ENCODE results near the gene ZNF585A. TPM values are rescaled to one million over a fixed set of nuclear protein-coding genes. Genes with fewer than 3 reads are reported as not detected.
A peak's percentile ranks its signal among the peaks of the same experiment; 100 is the strongest.
"Not testable (repeated sequence)": the region's sequence is repeated elsewhere in the genome, so short reads cannot be mapped to it uniquely, and the experiment has no call there.

The ZNF585A gene
- total RNA-seq, 2 donors from 2014 or later = 0.99 to 9.9 TPM

DNA sequence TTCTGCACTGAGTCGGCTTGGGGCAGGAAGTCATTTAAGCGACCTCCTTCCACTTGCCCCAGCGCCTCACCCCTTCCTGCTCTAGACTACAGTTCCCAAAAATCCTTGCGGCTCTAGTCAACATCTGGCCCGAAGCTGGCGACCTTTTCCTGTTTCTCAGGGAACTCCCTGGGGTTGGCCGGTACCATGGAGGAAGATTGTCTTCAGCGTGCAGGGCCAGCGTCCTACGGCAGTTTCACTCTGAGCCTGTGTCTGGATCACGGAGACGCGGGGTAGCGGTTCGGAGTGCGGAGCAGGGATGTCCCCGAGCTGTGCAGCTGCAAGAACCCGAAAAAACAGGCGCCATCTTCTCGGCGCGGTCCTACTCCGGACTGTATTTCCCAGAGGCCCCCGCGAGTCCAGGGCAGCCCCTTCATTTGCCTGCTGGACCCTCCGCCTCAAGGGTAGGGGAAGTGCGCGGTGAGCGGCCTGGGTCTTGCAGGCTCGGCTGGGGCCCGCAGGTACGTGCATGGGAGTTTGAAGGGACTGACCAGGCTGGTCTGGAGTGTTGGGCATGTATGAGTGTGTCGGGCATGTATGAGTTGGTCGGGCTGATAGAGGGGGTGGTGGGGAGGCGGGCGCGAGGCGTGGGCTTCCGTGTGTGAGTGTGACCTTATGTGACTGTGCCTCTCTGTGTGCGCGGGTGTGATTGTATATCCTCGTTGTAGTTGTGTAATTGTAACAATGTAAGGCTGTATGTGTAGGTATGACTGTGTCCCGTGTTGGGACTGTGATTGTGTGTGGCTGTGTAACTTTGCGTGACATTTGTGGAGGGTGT, 45.5 kb upstream of the ZNF585A start, which contains the start of gene ZNF383:
Gene ZNF383 (plus strand): TSS at position 440 of the 817 bp plus-strand sequence. CDS start 12,240 bp downstream, outside the sequence.
- no peaks in the 10 kb centered on the region for H3K36me3 ChIP-seq (replicated peaks in 1 of 2; ENCODE audit: insufficient read depth in 1 of 2, low read depth in 2 of 2)
- H3K4me3 ChIP-seq = peak within 1 kb of the TSS; percentile 53 to 95
- 0 to 1% methylated on average over 21 to 44 of the region's 44 CpGs for WGBS, 2 donors
- no peaks in the 10 kb centered on the region for H3K27me3 ChIP-seq
- H3K27ac ChIP-seq = peak within 1 kb of the TSS; percentile 72 to 97 (median 92)
- ATAC-seq (peak; percentile 95), DNase-seq (peak; percentile 86 to 92 (median 88))
- intact Hi-C loops (cut with DNase I) = no loop called here
- no peaks in the 10 kb centered on the region for H3K9me3 ChIP-seq
- peak; percentile 37 to 88 (median 84) for TF ChIP-seq POLR2A (IDR thresholded peaks at IDR 0.05)
- TF ChIP-seq, protein P1, sequence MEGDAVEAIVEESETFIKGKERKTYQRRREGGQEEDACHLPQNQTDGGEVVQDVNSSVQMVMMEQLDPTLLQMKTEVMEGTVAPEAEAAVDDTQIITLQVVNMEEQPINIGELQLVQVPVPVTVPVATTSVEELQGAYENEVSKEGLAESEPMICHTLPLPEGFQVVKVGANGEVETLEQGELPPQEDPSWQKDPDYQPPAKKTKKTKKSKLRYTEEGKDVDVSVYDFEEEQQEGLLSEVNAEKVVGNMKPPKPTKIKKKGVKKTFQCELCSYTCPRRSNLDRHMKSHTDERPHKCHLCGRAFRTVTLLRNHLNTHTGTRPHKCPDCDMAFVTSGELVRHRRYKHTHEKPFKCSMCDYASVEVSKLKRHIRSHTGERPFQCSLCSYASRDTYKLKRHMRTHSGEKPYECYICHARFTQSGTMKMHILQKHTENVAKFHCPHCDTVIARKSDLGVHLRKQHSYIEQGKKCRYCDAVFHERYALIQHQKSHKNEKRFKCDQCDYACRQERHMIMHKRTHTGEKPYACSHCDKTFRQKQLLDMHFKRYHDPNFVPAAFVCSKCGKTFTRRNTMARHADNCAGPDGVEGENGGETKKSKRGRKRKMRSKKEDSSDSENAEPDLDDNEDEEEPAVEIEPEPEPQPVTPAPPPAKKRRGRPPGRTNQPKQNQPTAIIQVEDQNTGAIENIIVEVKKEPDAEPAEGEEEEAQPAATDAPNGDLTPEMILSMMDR (IDR thresholded peaks at IDR 0.05) = peak in 2 of 7 experiments; percentile 1 to 2
- peaks cover 11% of the 10 kb centered on the region for H3K4me1 ChIP-seq

DNA sequence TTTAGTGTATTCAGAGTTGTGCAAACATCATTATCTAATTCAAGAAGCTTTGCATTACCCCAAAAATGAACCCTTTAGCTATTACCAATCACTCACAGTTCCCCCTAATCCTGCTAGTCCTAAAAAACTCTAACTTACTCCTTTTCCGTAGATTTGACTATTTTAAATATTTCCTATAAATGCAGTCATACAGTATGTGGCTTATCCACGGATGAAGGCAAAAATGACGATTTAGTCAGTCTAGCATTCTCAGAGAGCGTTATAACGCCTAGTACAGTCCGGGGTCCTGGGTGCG, 44.9 kb upstream of the ZNF585A start:
- 0 to 2% methylated on average over 7 of the region's 7 CpGs for WGBS, 2 donors
- Histone ChIP-seq H3K36me3 (replicated peaks in 1 of 2; ENCODE audit: insufficient read depth in 1 of 2, low read depth in 2 of 2) (no peaks in the 10 kb centered on the region), H3K4me3 (peak overlapping the region; percentile 53 to 95), H3K27me3 (no peaks in the 10 kb centered on the region), H3K9me3 (no peaks in the 10 kb centered on the region), H3K27ac (peak overlapping the region; percentile 72 to 97 (median 92)), H3K4me1 (peaks cover 11% of the 10 kb centered on the region)
- DNase-seq (no peak), ATAC-seq (no peak)
- intact Hi-C loops (cut with DNase I) = no loop called here
- TF ChIP-seq, protein P1 (IDR thresholded peaks at IDR 0.05) = no peak
- TF ChIP-seq POLR2A (IDR thresholded peaks at IDR 0.05) = no peak

DNA sequence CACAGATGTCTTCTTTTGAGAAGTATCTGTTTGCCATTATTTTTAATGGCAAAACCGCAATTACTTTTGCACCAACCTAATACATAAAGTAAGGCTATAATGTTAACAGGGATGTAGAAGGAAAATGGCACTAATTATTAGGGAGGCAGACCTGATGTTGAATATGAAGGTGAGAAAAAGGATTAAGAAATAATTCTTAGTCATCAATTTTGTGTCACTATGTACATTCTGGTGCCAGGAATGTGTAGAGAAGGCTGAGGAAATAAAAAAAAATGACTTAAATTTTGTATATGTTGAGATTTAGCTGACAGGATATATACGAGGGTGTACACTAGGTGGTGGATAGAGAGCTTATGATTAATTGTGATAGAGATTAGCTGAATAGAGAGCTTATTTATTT, 25.3 kb upstream of the ZNF585A start:
- no peaks in the 10 kb centered on the region for H3K27me3 ChIP-seq
- DNase-seq (no peak), ATAC-seq (no peak)
- H3K36me3 ChIP-seq (replicated peaks in 1 of 2; ENCODE audit: insufficient read depth in 1 of 2, low read depth in 2 of 2) = peaks cover 5 to 9% of the 10 kb centered on the region in 2 donors
- intact Hi-C loops (cut with DNase I) = no loop called here
- no peak overlapping the region for H3K27ac ChIP-seq
- no peak overlapping the region for H3K4me3 ChIP-seq
- 90 to 93% methylated on average over 2 of the region's 2 CpGs for WGBS, 2 donors
- H3K4me1 ChIP-seq = no peaks in the 10 kb centered on the region
- no peak for TF ChIP-seq POLR2A (IDR thresholded peaks at IDR 0.05)
- TF ChIP-seq, protein P1 (IDR thresholded peaks at IDR 0.05) = no peak
- H3K9me3 ChIP-seq = peaks cover 0 to 17% (median 0%) of the 10 kb centered on the region in 3 donors

DNA sequence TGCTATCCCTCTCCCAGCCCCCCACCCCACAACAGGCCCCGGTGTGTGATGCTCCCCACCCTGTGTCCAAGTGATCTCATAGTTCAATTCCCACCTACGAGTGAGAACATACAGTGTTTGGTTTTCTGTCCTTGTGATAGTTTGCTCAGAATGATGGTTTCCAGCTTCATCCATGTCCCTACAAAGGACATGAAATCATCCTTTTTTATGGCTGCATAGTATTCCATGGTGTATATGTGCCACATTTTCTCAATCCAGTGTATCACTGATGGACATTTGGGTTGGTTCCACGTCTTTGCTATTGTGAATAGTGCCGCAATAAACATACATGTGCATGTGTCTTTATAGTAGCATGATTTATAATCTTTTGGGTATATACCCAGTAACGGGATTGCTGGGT, 24.6 kb upstream of the ZNF585A start:
- H3K36me3 ChIP-seq (replicated peaks in 1 of 2; ENCODE audit: insufficient read depth in 1 of 2, low read depth in 2 of 2); intact Hi-C loops (cut with DNase I); ATAC-seq; H3K27me3 ChIP-seq; H3K27ac ChIP-seq; H3K4me3 ChIP-seq; H3K4me1 ChIP-seq; DNase-seq: not testable (repeated sequence)
- peaks cover 0 to 17% (median 0%) of the 10 kb centered on the region in 3 donors for H3K9me3 ChIP-seq
- 97 to 99% methylated on average over 5 of the region's 5 CpGs for WGBS, 2 donors

GRCh38 chr19:37195248-37195647, 22.8 kb upstream of the ZNF585A start:
- ATAC-seq; H3K4me3 ChIP-seq; H3K4me1 ChIP-seq; H3K27ac ChIP-seq; DNase-seq; intact Hi-C loops (cut with DNase I); H3K27me3 ChIP-seq: not testable (repeated sequence)
- WGBS, 2 donors = 100% methylated on average over 4 of the region's 4 CpGs
- Histone ChIP-seq H3K9me3 (peaks cover 0 to 21% (median 0%) of the 10 kb centered on the region in 3 donors), H3K36me3 (replicated peaks in 1 of 2; ENCODE audit: insufficient read depth in 1 of 2, low read depth in 2 of 2) (peaks cover 4 to 14% of the 10 kb centered on the region in 2 donors)

- ATAC-seq; H3K27me3 ChIP-seq; intact Hi-C loops (cut with DNase I); H3K4me3 ChIP-seq; H3K27ac ChIP-seq; DNase-seq; H3K4me1 ChIP-seq: not testable (repeated sequence)
- Histone ChIP-seq H3K36me3 (replicated peaks in 1 of 2; ENCODE audit: insufficient read depth in 1 of 2, low read depth in 2 of 2) (peaks cover 0 to 28% of the 10 kb centered on the region in 2 donors), H3K9me3 (peaks cover 0 to 62% (median 4%) of the 10 kb centered on the region in 3 donors)
- WGBS, 2 donors = 90 to 95% methylated on average over 4 of the region's 4 CpGs
Measured at GRCh38 chr19:37186071-37186470, 13.6 kb upstream of the ZNF585A start.

All from body of pancreas (tissue), 4 donors.